ENCODE measurements around the gene RPL35.
A peak's percentile ranks its signal among the peaks of the same experiment; 100 is the strongest.

The RPL35 gene

DNA sequence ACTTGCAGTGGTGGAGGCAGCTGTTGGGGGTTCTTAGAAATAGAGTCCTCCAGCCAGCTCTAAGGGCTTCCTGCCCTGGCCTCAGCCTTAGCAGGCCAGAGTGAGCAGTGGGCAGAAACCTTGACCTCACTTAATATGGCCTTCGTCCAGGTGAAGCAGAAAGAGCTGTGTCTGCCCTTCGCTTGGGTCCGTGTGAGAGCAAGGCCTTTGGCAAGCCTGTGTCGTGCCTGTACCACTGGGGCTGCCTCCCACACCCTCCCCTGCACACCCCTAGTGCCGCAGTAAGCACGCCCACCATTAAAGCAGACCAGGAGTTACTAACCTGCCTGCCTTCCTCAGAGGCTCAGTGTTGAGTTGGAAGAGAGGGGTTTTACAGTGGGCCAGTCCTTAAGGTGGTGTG, 13.7 kb upstream of the RPL35 start:
- DNase-seq, result no peak

DNA sequence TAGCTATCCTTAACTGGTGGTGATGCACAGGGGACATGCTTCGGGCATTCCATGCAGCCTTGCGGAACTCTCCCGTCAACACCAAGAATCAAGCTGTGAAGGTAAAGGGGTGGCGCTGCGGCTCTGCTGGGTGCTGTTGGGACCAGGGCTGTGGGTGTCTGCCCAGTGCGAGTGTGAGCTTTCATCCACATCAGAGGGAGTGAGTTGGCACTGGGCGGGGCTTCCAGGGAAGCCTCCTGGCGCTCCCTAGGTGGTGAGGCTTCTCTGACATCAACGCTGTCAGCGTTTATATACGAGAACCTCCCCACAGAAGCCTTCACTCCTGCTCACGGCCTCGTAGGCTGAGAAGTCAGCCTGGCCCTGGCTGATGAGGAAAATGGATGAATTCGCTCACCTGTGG, 11.9 kb upstream of the RPL35 start:
- DNase-seq, result peak; percentile 65

DNA sequence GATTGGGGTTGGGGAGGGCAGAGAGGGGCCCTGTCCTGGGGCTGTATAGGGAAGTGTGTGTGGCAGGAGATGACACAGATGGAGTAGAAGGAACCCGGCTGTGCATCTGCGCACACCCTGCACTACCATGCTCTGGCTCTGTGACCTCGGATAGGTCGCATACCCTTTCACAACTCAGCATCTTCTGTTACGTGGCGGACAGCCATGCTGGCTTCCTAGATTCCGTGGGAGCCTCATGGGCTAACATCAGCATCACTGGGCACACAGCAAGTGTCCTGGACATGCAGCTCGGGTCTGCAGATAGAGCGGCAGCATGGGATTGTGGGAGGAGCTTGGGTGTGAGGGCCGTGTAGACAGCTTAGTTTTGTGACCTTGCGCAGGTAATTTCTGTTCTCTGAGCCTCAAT, 9.4 kb upstream of the RPL35 start:
- DNase-seq, result no peak

DNA sequence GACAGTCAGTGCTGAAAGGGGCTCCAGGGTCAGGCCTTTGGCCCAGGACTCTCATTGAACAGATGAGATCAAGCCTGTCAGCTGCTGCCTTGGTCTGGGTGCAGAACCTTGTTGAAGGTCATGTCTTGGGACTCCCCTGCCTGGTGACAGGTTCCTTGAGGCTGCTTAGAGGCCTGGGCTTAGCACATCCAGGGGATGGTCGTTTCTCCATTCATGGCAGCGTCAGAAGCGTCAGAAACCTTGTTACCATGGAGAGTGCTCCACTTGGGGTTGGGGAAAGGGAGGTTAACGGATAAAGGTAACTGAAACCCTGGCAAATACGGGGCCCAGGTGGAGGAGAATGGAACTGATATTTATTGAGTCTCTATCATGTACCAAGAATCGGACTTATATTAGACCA, 9.0 kb upstream of the RPL35 start:
- no peak for DNase-seq

DNA sequence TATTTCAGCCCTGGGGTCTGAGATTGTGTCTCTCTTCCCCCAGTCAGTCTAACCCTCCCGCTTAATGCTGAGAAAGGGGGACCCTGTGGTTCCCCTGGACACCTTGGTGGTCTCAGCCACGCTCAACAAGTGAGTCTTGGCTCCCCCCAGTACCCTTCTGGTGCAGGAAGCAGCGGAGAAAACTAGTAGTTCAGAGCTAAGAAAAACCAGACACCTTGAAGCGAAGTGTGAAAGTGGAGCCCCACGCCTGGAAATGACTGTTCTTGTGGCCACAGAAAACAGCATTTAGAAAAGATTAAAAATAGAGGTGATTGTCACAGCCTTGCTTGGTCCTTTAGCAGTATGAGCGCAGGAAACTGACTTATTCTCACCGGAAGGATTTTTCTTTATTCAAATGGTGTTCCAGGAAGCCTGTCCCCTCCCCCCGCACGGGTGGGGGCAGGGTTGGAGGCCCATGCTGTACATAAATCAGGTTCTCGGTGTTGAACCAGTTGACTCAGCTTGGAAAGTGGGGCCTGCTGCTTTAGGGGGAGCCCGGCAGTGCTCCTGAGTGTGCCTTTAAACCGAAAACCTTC, 8.3 kb upstream of the RPL35 start:
- DNase-seq, result peak; percentile 90

DNA sequence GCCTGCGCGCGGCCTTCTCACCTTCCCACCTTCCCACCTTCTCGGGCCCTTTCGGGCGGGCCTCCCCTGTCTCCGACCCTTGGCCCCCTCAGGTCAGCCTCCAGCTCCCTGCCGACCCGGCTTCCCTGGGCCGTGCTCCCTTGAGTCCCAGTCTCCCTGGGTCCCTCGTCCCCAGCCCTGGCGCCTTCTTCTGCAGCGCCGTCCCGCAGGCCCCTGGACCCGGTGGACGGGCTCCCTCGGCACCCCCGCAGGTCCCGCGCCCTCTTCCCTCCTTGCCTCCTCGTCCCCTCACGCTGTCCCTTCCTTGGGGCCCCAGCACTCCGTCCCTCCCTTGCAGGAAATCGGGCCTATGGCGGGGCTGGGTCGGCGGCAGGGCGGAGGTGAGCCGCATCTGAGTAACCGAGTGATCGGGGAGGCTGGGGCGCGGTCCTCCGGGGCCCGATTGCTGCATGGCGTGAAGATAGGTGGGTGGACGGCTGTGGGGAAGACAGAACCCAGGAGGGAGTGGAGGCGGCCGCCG, 7.8 kb upstream of the RPL35 start:
- DNase-seq, result peak; percentile 19

DNA sequence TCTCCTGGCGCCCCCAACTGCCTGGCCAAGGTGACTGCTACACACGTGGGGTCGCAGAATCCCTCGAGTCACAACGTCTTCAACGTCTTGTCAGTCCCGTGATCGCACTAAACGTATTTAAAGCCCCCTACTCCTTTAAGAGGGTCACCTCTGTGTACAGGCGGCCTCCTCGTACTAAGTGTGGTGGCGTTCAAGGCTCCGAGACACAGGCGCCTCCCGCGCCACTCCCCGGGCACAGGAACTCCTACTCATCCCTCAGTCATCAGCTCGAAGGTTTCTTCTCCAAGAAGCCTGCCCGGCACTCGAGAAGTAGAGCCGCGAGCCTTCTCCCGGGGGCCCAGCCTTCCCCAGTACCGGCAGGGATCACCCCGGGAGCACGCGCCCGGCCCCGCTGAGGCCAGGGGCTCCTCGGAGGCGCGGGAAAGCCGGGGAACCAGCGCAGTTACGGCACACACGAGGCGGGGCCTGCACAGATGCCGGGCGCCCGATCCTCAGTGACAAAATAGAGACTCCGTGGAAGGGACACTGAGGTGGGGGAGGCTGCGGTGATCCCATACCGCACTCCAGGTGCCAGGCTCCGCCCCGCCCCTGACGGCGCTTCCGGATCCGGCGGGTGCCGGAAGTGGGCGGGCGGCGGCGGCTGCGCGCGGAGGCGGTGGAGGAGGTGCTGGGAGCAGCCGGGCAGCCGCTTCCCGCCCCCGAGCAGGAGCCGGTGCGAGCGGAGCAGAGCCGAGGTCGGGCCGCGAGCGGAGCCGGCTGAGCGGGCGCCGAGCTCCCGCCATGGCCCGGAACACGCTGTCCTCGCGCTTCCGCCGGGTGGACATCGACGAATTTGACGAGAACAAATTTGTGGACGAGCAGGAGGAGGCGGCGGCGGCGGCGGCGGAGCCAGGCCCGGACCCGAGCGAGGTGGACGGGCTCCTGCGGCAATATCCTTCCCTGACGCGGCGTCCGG, 7.0 kb upstream of the RPL35 start:
- peak; percentile 83 for DNase-seq

DNA sequence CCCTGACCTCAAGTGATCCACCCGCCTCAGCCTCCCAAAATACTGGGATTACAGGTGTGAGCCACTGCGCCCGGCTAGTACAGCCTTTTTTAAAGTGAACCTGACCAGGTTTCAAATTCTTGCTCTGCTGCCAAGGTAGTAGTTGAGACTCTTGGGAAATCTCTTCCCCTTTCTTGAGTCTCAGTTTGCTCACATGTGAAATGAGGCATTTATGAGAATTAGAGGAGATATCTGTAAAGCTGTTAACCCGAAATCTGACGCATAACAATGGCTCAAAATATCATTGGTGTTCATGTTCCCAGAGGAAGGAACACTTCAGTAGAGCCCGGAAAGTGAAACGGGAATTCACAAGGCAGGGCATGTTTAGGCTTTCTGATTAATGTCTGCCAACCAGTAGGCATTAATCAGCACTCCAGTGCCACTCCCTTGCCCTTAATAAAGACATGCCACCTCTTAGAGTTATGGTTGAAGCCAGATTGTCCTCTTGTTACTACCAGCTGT, 1.7 kb upstream of the RPL35 start:
- DNase-seq, result no peak

DNA sequence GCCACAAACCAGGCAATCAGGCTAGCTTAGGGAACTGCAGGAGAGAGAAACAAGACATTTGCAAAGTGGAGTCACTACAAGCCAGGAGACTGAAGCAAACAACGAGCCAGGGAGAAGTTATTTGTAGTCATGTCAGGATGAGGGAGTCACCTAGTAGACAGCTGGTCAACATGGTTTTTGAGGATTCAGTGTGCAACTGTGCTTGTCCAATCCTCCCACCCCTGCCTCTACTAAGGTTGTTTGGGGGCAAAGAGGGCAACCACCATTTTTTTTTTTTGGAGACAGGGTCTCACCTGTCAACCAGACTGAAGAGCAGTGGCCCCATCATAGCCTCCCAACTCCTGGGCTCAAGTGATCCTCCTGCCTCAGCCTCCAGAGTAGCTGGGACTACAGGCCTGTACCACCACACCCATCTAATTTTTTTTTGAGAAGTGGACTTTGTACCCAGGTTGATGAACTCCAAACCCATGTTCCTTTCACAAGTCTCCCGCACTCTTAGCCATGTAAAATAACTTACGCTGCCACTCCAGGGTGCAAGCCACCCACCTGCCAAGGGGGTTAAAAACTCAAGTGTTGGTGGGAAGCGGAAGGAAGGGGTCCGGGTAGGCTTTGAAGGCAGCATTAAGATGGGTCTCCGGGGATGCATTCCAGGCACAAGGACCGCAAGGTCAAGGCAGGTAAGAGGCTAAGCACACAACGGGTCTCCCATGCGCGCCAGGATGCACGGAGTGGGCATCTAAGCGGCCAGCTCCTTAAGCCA, 995 bp downstream of the RPL35 start:
- no peak for DNase-seq

DNA sequence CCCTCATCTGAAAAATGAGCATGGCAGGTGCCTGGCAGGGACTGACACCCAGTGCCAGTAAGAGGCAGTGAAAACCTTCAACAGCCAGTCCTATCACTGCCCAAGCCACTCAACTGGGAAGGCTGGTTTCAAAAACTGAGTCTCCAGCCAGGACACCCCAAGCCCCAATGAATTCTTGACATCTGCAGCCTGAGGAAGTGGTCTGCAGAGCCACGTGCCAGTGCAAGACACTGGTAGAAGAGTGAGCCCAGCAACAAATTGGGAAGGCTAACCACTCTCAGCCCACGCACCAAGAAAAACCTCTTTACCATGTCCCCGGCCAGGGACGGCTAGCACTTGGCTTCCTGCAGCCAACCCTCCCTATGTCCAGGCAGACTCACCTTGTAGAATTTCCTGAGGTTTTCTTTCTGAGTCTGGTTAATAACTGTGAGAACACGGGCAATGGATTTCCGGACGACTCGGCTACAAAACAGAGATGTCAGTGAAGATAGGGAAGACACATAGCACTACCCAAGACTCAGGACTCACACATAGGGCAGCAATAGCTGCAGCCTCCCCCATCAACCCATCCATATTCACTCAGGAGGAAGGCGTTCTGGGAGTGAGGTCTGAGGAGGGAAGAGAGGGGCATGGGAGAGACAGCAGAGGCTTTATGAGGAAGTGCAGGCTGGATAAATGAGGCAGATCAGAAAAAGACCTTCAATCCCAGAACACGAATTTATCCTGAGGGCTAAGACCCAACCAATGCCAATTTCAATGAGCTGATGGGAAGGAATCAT, 1.8 kb downstream of the RPL35 start:
- no peak for DNase-seq

DNA sequence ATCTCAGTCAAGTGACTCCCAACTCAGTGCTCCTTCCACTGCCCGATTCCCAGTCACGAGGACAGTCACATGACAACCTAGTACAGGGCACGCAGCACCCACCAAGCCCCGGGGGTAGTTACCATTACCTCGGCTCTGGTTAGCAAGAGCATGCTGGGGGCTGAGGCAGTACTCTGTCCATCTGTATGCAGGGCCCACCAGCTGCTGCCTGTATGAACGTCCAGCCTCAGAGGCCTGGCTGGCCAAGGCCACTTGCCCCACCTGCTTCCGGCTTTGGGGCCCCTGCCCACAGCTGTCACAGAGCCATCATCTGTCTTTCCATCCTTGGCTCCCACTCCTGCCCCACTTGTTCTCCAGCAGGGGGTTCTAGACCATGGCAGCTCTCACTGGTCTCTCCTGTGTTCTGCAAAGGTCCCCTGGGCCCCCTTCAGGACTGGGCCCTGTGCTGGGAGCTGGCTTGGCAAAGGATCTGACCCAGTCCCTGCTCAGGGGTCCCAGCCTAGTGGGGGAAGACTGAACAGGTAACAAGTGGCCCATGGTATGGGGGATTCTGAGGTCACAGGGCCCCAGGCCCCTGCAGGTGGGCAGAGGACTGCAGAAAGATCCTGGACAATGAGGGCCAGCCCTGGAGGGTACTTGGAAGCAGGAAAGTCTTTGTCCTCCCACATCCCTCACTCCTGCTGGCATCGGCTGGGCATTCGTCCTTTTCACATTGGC, 3.3 kb downstream of the RPL35 start:
- no peak for DNase-seq

DNA sequence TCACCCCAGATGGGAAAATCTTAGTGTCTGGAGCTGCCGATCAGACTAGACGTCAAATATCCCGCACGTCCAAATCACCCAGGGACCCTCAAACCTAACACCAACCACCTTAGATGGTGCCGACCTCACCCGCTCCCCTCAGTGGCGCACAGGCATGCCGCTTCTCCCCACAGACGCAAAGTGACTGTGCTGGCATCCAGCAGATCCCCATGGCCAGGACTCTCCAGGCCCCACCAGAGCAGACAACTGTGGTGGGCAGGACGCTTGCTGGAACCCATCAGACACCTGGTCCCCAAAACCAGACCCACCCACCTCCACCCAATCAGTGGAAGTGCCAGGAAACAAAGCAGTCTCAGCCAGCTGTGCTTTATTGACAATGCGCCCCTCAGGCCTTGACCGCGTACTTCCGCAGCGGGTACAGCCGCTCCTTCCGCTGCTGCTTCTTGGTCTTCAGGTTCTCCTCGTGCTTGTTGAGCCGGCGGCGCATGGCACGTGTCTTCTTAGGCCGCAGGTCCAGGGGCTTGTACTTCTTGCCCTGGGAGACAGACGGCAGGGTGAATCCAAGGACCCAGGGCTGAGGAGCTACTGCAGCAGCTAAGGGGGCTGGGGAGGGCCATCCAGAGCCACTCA, 4.1 kb downstream of the RPL35 start:
- no peak for DNase-seq

DNA sequence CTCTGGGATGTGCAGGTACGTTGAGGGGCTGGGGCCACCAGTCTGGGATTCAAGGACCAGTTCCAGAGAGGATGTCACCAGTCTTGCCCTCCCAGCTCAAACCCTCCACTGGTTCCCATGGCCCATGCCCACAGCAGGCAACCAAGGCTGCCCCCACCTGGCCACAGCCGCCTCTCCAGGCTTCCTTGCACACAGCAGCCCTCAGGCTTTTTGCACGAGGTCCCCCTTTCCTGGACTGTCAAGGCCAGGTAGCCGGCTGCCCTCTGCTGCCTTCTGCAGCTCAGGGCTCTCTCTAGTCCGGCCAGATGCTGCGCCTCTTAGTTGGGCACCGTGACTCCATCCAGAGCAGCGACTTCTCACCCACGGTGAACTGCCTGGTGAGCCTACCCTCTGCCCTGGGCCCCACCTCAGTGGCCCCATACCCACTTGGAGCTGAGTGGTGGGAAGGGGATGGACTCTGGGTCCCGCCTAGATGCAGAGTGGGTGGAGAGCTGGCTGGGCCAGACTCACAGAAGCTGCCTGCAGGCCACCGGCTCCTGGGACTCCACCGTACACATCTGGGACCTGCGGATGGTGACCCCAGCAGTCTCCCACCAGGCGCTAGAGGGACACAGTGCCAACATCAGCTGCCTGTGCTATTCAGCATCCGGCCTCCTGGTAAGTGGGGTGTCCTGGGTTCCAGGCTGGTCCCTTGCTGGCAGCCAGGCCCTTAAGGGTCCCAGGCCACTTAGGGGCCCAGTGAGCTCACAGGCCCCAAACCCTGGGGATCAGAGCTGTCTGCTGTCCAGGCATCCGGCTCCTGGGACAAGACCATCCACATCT, 5.6 kb downstream of the RPL35 start:
- no peak for DNase-seq

DNA sequence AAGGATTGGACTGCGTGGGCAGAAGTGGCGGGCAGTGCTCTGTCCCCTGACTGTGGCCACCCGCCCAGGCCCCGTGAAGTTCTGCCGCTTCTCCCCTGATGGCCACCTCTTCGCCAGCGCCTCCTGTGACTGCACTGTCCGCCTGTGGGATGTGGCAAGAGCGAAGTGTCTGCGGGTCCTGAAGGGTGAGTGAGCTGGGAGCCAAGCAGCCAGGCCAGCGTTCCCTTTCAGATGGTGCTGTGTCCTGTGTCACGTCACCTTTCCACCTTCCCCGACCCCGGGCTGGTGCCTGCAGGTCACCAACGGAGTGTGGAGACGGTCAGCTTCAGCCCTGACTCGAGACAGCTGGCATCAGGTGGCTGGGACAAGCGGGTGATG, 6.2 kb downstream of the RPL35 start:
- DNase-seq, result no peak

DNA sequence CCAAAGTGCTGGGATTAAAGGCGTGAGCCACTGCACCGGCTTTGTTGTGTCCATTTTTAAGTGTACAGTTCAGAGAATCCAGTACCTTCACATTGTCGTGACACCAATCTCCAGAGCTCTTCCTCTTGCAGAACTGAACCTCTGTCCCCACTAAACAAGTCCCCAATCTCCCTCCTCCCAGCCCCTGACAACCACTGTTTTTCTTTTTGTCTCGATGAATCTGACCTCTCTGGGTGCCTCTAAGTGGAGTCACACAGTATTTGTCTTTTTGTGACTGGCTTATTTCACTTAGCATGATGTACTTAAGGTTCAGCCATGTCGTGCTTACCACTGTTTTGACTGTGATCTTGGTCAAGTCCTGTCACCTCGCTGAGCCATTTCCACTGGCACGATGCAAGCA, 6.9 kb downstream of the RPL35 start:
- DNase-seq, result no peak

DNA sequence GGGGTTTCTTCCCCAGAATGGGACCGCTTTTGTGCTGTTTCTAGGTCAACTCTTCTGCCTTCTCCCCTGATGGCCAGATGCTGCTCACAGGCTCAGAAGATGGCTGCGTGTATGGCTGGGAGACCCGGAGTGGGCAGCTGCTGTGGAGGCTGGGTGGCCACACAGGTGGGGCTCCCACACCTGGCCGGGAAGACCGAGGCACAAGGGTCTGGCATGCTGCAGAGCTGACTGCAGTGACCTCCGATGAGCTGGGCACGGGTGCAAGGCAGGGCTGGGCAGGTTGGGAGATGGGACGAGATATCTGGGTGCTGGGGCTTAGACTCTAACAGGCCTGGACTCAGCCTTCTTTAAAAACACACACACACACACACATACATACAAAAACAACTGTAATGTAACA, 7.6 kb downstream of the RPL35 start:
- DNase-seq, result no peak

DNA sequence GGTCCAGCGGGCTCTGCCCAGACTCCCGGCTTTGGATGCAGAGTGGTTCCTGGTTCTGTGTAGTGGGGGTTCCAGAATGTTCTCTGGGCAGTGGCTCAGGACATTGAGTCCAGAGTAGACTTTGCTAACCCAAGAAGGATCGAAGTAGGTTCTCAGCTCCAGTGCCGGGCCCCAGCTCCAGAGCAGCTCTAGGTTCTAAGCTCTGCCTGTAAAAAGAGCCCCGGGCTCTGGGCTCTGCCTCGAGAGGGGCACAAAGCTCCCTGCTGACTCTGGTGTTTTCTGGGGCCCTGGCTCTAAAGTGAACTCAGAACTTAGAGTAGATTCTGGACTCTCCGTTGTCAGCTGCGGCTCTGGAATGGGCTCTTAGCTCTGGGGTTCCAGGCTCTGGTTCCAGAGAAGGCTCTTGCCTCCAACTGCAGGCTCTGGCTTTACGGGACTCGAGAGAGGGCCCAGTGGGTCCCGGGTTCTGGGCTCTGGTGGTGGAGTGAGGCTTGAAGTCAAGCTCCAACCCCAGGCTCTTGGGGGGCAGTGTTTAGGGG, 8.1 kb downstream of the RPL35 start:
- DNase-seq, result no peak

DNA sequence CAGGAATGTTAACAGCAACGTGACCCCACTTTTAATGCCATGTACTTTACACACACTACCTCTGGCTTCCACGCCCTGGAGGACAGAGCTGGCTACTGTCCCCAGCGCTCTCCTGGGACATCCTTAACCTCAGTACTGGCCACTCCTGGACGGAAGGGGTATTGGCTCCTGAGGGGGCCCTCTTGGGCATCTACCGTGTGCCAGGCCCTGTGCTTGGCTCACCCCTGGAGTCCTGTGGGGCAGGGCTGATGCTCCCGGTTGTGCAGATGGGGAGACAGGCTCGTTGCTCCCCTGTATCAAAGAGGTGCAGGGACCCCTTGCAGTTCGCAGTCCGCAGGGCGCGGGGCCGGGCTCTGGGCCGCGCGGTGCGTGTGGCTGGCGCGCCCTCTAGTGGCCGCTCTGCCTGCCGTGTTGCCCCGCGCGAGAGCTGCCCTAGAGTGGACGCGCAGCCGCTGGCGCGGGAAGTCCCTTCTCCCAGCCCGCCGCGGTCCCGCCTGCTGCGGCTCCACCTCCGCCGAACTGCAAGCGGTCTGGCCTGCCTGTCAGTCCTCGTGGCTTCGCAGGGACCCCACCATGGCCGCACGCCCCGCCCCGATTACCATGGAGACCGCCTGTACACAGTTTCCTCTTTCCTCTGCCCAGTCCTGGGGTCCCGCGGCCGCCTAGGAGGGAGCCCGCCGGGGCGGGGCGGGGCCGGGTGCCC, 8.8 kb downstream of the RPL35 start, which contains the start of gene WDR38:
TSS of gene WDR38 (plus strand) at position 632 of the 703 bp plus-strand sequence. CDS start 72 bp downstream, outside the sequence.
- peak; percentile 86 for DNase-seq

DNA sequence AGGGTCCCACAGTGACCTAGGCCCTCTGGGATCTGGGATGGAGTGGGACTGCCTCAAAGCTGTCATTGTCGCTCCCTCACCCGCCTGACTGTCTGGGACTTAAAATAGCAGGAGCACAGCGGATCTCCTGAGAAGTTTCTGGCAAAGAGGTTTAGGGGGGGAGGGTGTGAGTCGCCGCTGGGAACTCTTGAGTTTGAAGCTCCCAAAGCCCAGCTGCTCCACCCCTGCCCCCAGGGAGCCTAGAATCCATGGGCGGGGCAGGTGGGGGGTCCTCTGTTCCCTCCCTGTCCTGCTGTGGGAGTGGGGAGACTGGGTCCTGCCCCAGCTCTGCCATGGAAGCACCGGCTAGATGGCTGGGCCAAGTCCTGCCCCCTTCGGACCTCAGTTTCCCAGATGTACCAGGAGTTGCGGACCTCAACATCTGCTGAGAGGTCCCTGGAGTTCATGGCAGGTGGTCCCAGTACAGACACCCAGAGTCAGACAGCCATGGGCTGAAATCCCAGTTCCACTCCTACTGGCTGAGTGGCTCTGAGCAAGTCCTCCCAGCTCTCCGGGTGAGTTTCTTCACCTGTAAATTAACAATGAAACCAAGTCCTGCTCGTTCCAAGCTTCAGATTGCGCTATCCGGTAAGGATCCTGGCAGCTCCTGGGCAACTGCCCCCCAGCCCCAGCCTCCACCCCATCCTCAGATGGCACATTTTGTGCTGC, 9.5 kb downstream of the RPL35 start:
- no peak for DNase-seq
